ENCODE data around the gene ANKS3.

The ANKS3 gene

GRCh38 chr16:4684058-4684715, 49.9 kb downstream of the ANKS3 start:
- DNase-seq (ENCODE audit: low spot score), result no peak

- no peak for DNase-seq (ENCODE audit: low spot score)
These were observed 50.6 kb downstream of the ANKS3 start for GRCh38 chr16:4683255-4684057.

- DNase-seq (ENCODE audit: low spot score), result no peak
These were observed 51.3 kb downstream of the ANKS3 start for GRCh38 chr16:4682616-4683254.

- no peak for DNase-seq (ENCODE audit: low spot score)
These were observed 51.9 kb downstream of the ANKS3 start for GRCh38 chr16:4682084-4682591.

GRCh38 chr16:4681471-4682083, 52.5 kb downstream of the ANKS3 start:
- DNase-seq (ENCODE audit: low spot score), result no peak

GRCh38 chr16:4680673-4681470, 53.2 kb downstream of the ANKS3 start:
- DNase-seq (ENCODE audit: low spot score), result no peak

- no peak for DNase-seq (ENCODE audit: low spot score)
These were observed 54.0 kb downstream of the ANKS3 start for GRCh38 chr16:4679850-4680636.

- DNase-seq (ENCODE audit: low spot score), result no peak
These were observed 54.8 kb downstream of the ANKS3 start for GRCh38 chr16:4679156-4679849.

- DNase-seq (ENCODE audit: low spot score), result no peak
These were observed 55.5 kb downstream of the ANKS3 start for GRCh38 chr16:4678596-4678995.

- DNase-seq (ENCODE audit: low spot score), result no peak
These were observed 56.1 kb downstream of the ANKS3 start for GRCh38 chr16:4677994-4678393.

GRCh38 chr16:4677390-4677789, 56.7 kb downstream of the ANKS3 start:
- no peak for DNase-seq (ENCODE audit: low spot score)

- no peak for DNase-seq (ENCODE audit: low spot score)
These were observed 57.2 kb downstream of the ANKS3 start for GRCh38 chr16:4676831-4677230.

- DNase-seq (ENCODE audit: low spot score), result no peak
These were observed 57.9 kb downstream of the ANKS3 start for GRCh38 chr16:4675864-4676786.

- no peak for DNase-seq (ENCODE audit: low spot score)
These were observed 59.0 kb downstream of the ANKS3 start for GRCh38 chr16:4674926-4675530.

GRCh38 chr16:4673387-4674046, 60.6 kb downstream of the ANKS3 start:
- no peak for DNase-seq (ENCODE audit: low spot score)

GRCh38 chr16:4668313-4668960, 65.6 kb downstream of the ANKS3 start:
- no peak for DNase-seq (ENCODE audit: low spot score)

- no peak for DNase-seq (ENCODE audit: low spot score)
These were observed 66.7 kb downstream of the ANKS3 start for GRCh38 chr16:4667203-4667963.
